IMR-90 (cell line): Measurements from ENCODE around the gene RTN4IP1. TPM values are rescaled to one million over a fixed set of nuclear protein-coding genes. Genes with fewer than 3 reads are reported as not detected.

Source experiments
- ATAC-seq: fragments of 200-7000 bp; cut with Tn5 transposase; 2 replicates; pipeline ENCODE4 v1.9.1; 2020; ENCODE audit warnings: low read depth, mild to moderate bottlenecking, moderate library complexity
- BruUV-seq: library from RNA; stranded (reverse); fragments of 400-500 nt; replicated peaks from 2 replicates; lab custom pipeline; 2021; lab: Mats Ljungman, UMichigan
- CTCF ChIA-PET: fragments of 300-600 bp; formaldehyde crosslinking; extraction: SDS; loops from one replicate; lab custom pipeline; 2021; ENCODE audit warnings: antibody characterized with exemption; lab: Yijun Ruan, JAX
- POLR2A ChIA-PET: fragments of 300-600 bp; sonication (Branson Sonifier 250); formaldehyde crosslinking; loops from one replicate; lab custom pipeline; 2022; ENCODE audit warnings: antibody characterized with exemption; ENCODE audit not compliant: unreplicated experiment; lab: Charles Lee
- DNase-seq: peaks from one replicate; pipeline ENCODE4 v3.0.0; 2013
- H2AFZ ChIP-seq: replicated peaks from 2 replicates; pipeline ENCODE3; 2013; ENCODE audit warnings: low read length, mild to moderate bottlenecking; ENCODE audit not compliant: poor library complexity
- H2AK5ac ChIP-seq: 2 replicates; pipeline ENCODE4 v1.6.1; 2013; ENCODE audit warnings: low read depth, low read length, inconsistent platforms
- H2AK9ac ChIP-seq: replicated peaks from 2 replicates; pipeline ENCODE3; 2013; ENCODE audit warnings: mild to moderate bottlenecking, low read depth, low read length, moderate library complexity; ENCODE audit not compliant: poor library complexity
- H2BK120ac ChIP-seq: 2 replicates; pipeline ENCODE4 v1.6.1; 2013; ENCODE audit warnings: low read depth, low read length, inconsistent platforms
- H2BK15ac ChIP-seq: 3 replicates; pipeline ENCODE4 v1.6.1; 2013; ENCODE audit warnings: low read depth, low read length, inconsistent platforms
- H2BK20ac ChIP-seq: 2 replicates; pipeline ENCODE4 v1.6.1; 2013; ENCODE audit warnings: low read depth, mild to moderate bottlenecking, inconsistent platforms, low read length, moderate library complexity
- H2BK5ac ChIP-seq: 2 replicates; pipeline ENCODE4 v1.6.1; 2013; ENCODE audit warnings: mild to moderate bottlenecking, low read depth, low read length, inconsistent platforms; ENCODE audit not compliant: poor library complexity, severe bottlenecking
- H3K14ac ChIP-seq: replicated peaks from 2 replicates; pipeline ENCODE4 v1.6.1; 2013; ENCODE audit warnings: low read depth, low read length, inconsistent platforms
- H3K18ac ChIP-seq: 2 replicates; pipeline ENCODE4 v1.6.1; 2013; ENCODE audit warnings: low read depth, low read length, control low read depth
- H3K23ac ChIP-seq: 2 replicates; pipeline ENCODE4 v1.6.1; 2013; ENCODE audit warnings: low read depth, low read length, inconsistent platforms
- H3K27ac ChIP-seq: 2 replicates; pipeline ENCODE4 v1.5.1; 2013; ENCODE audit warnings: mild to moderate bottlenecking, control low read depth, low read length; ENCODE audit not compliant: insufficient read depth
- H3K27me3 ChIP-seq: 2 replicates; pipeline ENCODE4 v1.6.1; 2013; ENCODE audit warnings: low read length; ENCODE audit not compliant: control insufficient read depth, insufficient read depth
- H3K36me3 ChIP-seq: 2 replicates; pipeline ENCODE4 v1.6.1; 2013; ENCODE audit warnings: low read length, mixed read lengths; ENCODE audit not compliant: control insufficient read depth, insufficient read depth
- H3K4ac ChIP-seq: 2 replicates; pipeline ENCODE4 v1.6.1; 2013; ENCODE audit warnings: low read depth, low read length, inconsistent platforms
- H3K4me1 ChIP-seq: 2 replicates; pipeline ENCODE4 v1.6.1; 2013; ENCODE audit warnings: low read length, mixed read lengths; ENCODE audit not compliant: control insufficient read depth, insufficient read depth
- H3K4me2 ChIP-seq: 2 replicates; pipeline ENCODE4 v1.6.1; 2013; ENCODE audit warnings: low read depth, mild to moderate bottlenecking, control low read depth, low read length, moderate library complexity
- H3K4me3 ChIP-seq: 2 replicates; pipeline ENCODE4 v1.5.1; 2013; ENCODE audit warnings: low read depth, mild to moderate bottlenecking, control low read depth, low read length, moderate library complexity; ENCODE audit not compliant: insufficient read depth
- H3K56ac ChIP-seq: 2 replicates; pipeline ENCODE4 v1.6.1; 2013; ENCODE audit warnings: low read length, inconsistent platforms; ENCODE audit not compliant: insufficient read depth; ENCODE audit errors: extremely low read depth
- H3K79me1 ChIP-seq, 2 experiments: 2 replicates each; pipeline ENCODE4 v1.6.1; 2013; ENCODE audit warnings: low read length in 2 of 2, inconsistent platforms in 1 of 2, low read depth in 1 of 2
- H3K9ac ChIP-seq: 2 replicates; pipeline ENCODE4 v1.6.1; 2013; ENCODE audit warnings: low read depth, low read length, control low read depth
- H3K9me1 ChIP-seq: 2 replicates; pipeline ENCODE4 v1.6.1; 2013; ENCODE audit warnings: low read length, inconsistent platforms; ENCODE audit not compliant: insufficient read depth
- H3K9me3 ChIP-seq: 2 replicates; pipeline ENCODE4 v1.6.1; 2013; ENCODE audit warnings: low read length; ENCODE audit not compliant: control insufficient read depth, insufficient read depth
- H4K20me1 ChIP-seq: 2 replicates; pipeline ENCODE4 v1.6.1; 2013; ENCODE audit warnings: low read length, inconsistent platforms; ENCODE audit not compliant: insufficient read depth
- H4K5ac ChIP-seq: 2 replicates; pipeline ENCODE4 v1.6.1; 2013; ENCODE audit warnings: mild to moderate bottlenecking, low read depth, low read length, control low read depth
- H4K8ac ChIP-seq, 2 experiments: 2 replicates each; pipeline ENCODE4 v1.6.1; 2013; ENCODE audit warnings: low read depth in 2 of 2, low read length in 2 of 2, control low read depth in 1 of 2, inconsistent platforms in 1 of 2
- H4K91ac ChIP-seq: 2 replicates; pipeline ENCODE4 v1.6.1; 2013; ENCODE audit warnings: low read depth, low read length, inconsistent platforms; ENCODE audit not compliant: insufficient read depth
- BHLHE40 ChIP-seq: fragments of 150-350 bp; IDR thresholded peaks from 2 replicates; pipeline ENCODE4 v1.6.1; 2016; ENCODE audit warnings: mild to moderate bottlenecking, low read depth, low read length
- CEBPB ChIP-seq: IDR thresholded peaks from 2 replicates; pipeline ENCODE4 v1.6.1; 2012; ENCODE audit warnings: low read depth, low read length, improper control_type of control experiment
- CHD1 ChIP-seq: IDR thresholded peaks from 2 replicates; pipeline ENCODE4 v1.6.1; 2012; ENCODE audit warnings: low read depth, low read length, improper control_type of control experiment
- ELK1 ChIP-seq: fragments of 150-350 bp; IDR thresholded peaks from 2 replicates; pipeline ENCODE4 v1.6.1; 2016; ENCODE audit warnings: low read depth, mild to moderate bottlenecking, low read length, moderate library complexity, borderline replicate concordance
- FOS ChIP-seq: fragments of 150-350 bp; IDR thresholded peaks from 2 replicates; pipeline ENCODE4 v1.6.1; 2016; ENCODE audit warnings: low read depth, low read length
- MAFK ChIP-seq: IDR thresholded peaks from 2 replicates; pipeline ENCODE4 v1.6.1; 2012; ENCODE audit warnings: low read depth, low read length, improper control_type of control experiment
- MAZ ChIP-seq: IDR thresholded peaks from 2 replicates; pipeline ENCODE4 v1.6.1; 2012; ENCODE audit warnings: low read depth, mild to moderate bottlenecking, low read length, improper control_type of control experiment, moderate library complexity, borderline replicate concordance
- MXI1 ChIP-seq: IDR thresholded peaks from 2 replicates; pipeline ENCODE4 v1.6.1; 2012; ENCODE audit warnings: low read depth, mild to moderate bottlenecking, low read length, moderate library complexity, borderline replicate concordance
- NFE2L2 ChIP-seq: fragments of 150-350 bp; IDR thresholded peaks from 2 replicates; pipeline ENCODE4 v1.6.1; 2016; ENCODE audit warnings: low read depth, mild to moderate bottlenecking, low read length
- POLR2A ChIP-seq: IDR thresholded peaks from 2 replicates; pipeline ENCODE4 v1.6.1; 2012; ENCODE audit warnings: mild to moderate bottlenecking, low read depth, low read length
- RAD21 ChIP-seq: IDR thresholded peaks from 2 replicates; pipeline ENCODE4 v1.6.1; 2012; ENCODE audit warnings: low read length, improper control_type of control experiment
- RCOR1 ChIP-seq: IDR thresholded peaks from 2 replicates; pipeline ENCODE4 v1.6.1; 2012; ENCODE audit warnings: mild to moderate bottlenecking, low read length, improper control_type of control experiment; ENCODE audit not compliant: insufficient replicate concordance
- RFX5 ChIP-seq: IDR thresholded peaks from 2 replicates; pipeline ENCODE4 v1.8.0; 2012; ENCODE audit warnings: low read depth, mild to moderate bottlenecking, low read length, moderate library complexity
- SMC3 ChIP-seq: fragments of 150-350 bp; IDR thresholded peaks from 2 replicates; pipeline ENCODE4 v1.6.1; 2016; ENCODE audit warnings: low read depth, mild to moderate bottlenecking, antibody characterized with exemption, low read length, moderate library complexity
- WGBS, 2 experiments: methylation state at CpG; one replicate each; pipeline versions ENCODE4 v1.1.5 to v1.1.7; 2013; ENCODE audit warnings: missing lambda C conversion rate in 2 of 2; ENCODE audit not compliant: insufficient read length in 1 of 2; ENCODE audit errors: extremely low coverage in 2 of 2; 5-methylcytosine and 5-hydroxymethylcytosine counted together
- dilution Hi-C: fragments of 300-500 bp; cut with HindIII; formaldehyde crosslinking; loops from one replicate; pipeline ENCODE4 v1.14.3; 2018; ENCODE audit warnings: low sequenced_read_pairs; ENCODE audit not compliant: unreplicated experiment
- in situ Hi-C: fragments of 300-500 bp; cut with MboI; formaldehyde crosslinking; loops from 3 replicates; pipeline ENCODE4 v1.14.3; 2019; ENCODE audit warnings: low sequenced_read_pairs, inconsistent platforms, mixed read lengths
- intact Hi-C: fragments of 100-400 bp; cut with micrococcal nuclease; formaldehyde crosslinking; loops from 2 replicates; pipeline ENCODE4 v1.10.0; 2022
- polyA plus RNA-seq, 3 experiments: library from polyadenylated mRNA; depleted of rRNA; stranded (reverse); fragments of >200 nt; gene quantifications; 2 replicates each; pipeline ENCODE4 v1.2.3, GENCODE V29; 2012; ENCODE audit warnings: low replicate concordance in 1 of 3
- total RNA-seq: library from RNA; depleted of rRNA; stranded (reverse); fragments of >200 nt; gene quantifications from 2 replicates; pipeline ENCODE4 v1.2.3, GENCODE V29; 2012
- TF ChIP-seq, protein P1 (sequence below): conservative IDR thresholded peaks from 2 replicates; pipeline ENCODE4 v1.5.1; 2012; ENCODE audit warnings: mild to moderate bottlenecking, low read depth, low read length, improper control_type of control experiment
- TF ChIP-seq, protein P2 (sequence below): fragments of 150-350 bp; IDR thresholded peaks from 2 replicates; pipeline ENCODE4 v1.6.1; 2017; ENCODE audit warnings: mild to moderate bottlenecking, antibody characterized with exemption, low read length, low read depth

Gene RTN4IP1
- total and polyA plus RNA-seq, 2 of the 4 experiments (the other 2 are of a cell fraction), result 5.7 to 9.9 TPM

GRCh38 chr6:106572436-106572835 lies 56.9 kb downstream of the RTN4IP1 start:
- H3K23ac ChIP-seq, result no peak overlapping the region
- no peak overlapping the region for H4K8ac ChIP-seq
- POLR2A ChIA-PET, result no interaction called here
- in situ Hi-C loops (no loop called here), dilution Hi-C loops (loop anchor here (25.0 kb wide), 1 partner anchor 135 kb away; no protein-coding TSS in a partner anchor), intact Hi-C loops (no loop called here)
- H3K27ac ChIP-seq, result no peak overlapping the region
- WGBS, 2 experiments, result 100% methylated on average over 1 of the region's 5 CpGs; no CpG with 5 or more reads in 1 of the 2 experiments
- TF ChIP-seq SMC3, result no peak
- no peak for TF ChIP-seq POLR2A
- no peak for TF ChIP-seq RAD21
- TF ChIP-seq, protein P1, sequence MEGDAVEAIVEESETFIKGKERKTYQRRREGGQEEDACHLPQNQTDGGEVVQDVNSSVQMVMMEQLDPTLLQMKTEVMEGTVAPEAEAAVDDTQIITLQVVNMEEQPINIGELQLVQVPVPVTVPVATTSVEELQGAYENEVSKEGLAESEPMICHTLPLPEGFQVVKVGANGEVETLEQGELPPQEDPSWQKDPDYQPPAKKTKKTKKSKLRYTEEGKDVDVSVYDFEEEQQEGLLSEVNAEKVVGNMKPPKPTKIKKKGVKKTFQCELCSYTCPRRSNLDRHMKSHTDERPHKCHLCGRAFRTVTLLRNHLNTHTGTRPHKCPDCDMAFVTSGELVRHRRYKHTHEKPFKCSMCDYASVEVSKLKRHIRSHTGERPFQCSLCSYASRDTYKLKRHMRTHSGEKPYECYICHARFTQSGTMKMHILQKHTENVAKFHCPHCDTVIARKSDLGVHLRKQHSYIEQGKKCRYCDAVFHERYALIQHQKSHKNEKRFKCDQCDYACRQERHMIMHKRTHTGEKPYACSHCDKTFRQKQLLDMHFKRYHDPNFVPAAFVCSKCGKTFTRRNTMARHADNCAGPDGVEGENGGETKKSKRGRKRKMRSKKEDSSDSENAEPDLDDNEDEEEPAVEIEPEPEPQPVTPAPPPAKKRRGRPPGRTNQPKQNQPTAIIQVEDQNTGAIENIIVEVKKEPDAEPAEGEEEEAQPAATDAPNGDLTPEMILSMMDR, result no peak
- TF ChIP-seq RFX5, result no peak
- no peak for TF ChIP-seq BHLHE40
- TF ChIP-seq MXI1, result no peak
- no peak for TF ChIP-seq MAZ
- TF ChIP-seq CHD1, result no peak
- TF ChIP-seq MAFK, result no peak
- TF ChIP-seq CEBPB, result no peak
- no peak for TF ChIP-seq FOS
- no peak for TF ChIP-seq NFE2L2
- TF ChIP-seq RCOR1, result no peak
- TF ChIP-seq ELK1, result no peak
- TF ChIP-seq, protein P2, sequence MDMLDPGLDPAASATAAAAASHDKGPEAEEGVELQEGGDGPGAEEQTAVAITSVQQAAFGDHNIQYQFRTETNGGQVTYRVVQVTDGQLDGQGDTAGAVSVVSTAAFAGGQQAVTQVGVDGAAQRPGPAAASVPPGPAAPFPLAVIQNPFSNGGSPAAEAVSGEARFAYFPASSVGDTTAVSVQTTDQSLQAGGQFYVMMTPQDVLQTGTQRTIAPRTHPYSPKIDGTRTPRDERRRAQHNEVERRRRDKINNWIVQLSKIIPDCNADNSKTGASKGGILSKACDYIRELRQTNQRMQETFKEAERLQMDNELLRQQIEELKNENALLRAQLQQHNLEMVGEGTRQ, result no peak
- H3K4ac ChIP-seq, result no peak overlapping the region
- no TSS peak for BruUV-seq
- H3K4me1 ChIP-seq, result peaks cover 11% of the 10 kb centered on the region
- no peak overlapping the region for H3K4me2 ChIP-seq
- no peak overlapping the region for H2BK20ac ChIP-seq
- no peak overlapping the region for H4K5ac ChIP-seq
- DNase-seq (no peak), ATAC-seq (no peak)
- no peak overlapping the region for H2BK120ac ChIP-seq
- no peaks in the 10 kb centered on the region for H4K20me1 ChIP-seq
- H3K79me1 ChIP-seq, result no peaks in the 10 kb centered on the region
- H2BK15ac ChIP-seq, result no peak overlapping the region
- no peaks in the 10 kb centered on the region for H3K27me3 ChIP-seq
- no peak overlapping the region for H3K18ac ChIP-seq
- CTCF ChIA-PET, result interaction anchor here (2.2 kb wide), 1 partner anchor 407 kb away, joined by 8 read pairs; no protein-coding TSS in a partner anchor
- no peaks in the 10 kb centered on the region for H3K36me3 ChIP-seq
- H2AFZ ChIP-seq, result no peak overlapping the region
- no peak overlapping the region for H3K56ac ChIP-seq
- no peak overlapping the region for H2BK5ac ChIP-seq
- H3K9me1 ChIP-seq, result 0 out of 2 replicates have a peak, but pooled peaks cover 12% of the 10 kb centered on the region
- no peak overlapping the region for H3K9ac ChIP-seq
- no peaks in the 10 kb centered on the region for H3K9me3 ChIP-seq
- H2AK5ac ChIP-seq, result no peak overlapping the region
- H3K4me3 ChIP-seq, result no peak overlapping the region
- no peak overlapping the region for H2AK9ac ChIP-seq
- H4K91ac ChIP-seq, result no peak overlapping the region
- no peak overlapping the region for H3K14ac ChIP-seq
